ENCODE measurements around the gene NEURL4.
A peak's percentile ranks its signal among the peaks of the same experiment; 100 is the strongest.

NEURL4 gene

GRCh38 chr17:7308625-7309433 lies 20.3 kb downstream of the NEURL4 start:
- H3K36me3 ChIP-seq (ENCODE audit: control insufficient read depth, insufficient read depth, low read length, severe bottlenecking), result peaks cover 45% of the 10 kb centered on the region
- peak; percentile 94 for DNase-seq (ENCODE audit: low read depth)
- peaks cover 42% of the 10 kb centered on the region for H3K4me1 ChIP-seq (ENCODE audit: control insufficient read depth, insufficient read depth, low read length)
- H3K9ac ChIP-seq (ENCODE audit: low read length), result peak overlapping the region; percentile 96
- no peaks in the 10 kb centered on the region for H3K9me3 ChIP-seq (ENCODE audit: control insufficient read depth, low read length)
- H3K27me3 ChIP-seq (replicated peaks; ENCODE audit: control insufficient read depth, insufficient read depth, low read length), result no peaks in the 10 kb centered on the region
- H3K4me3 ChIP-seq (ENCODE audit: low read length), result peak overlapping the region; percentile 94

- H3K9ac ChIP-seq (ENCODE audit: low read length), result peak overlapping the region; percentile 96
- peak; percentile 68 for DNase-seq (ENCODE audit: low read depth)
- H3K4me1 ChIP-seq (ENCODE audit: control insufficient read depth, insufficient read depth, low read length), result peaks cover 33% of the 10 kb centered on the region
- no peaks in the 10 kb centered on the region for H3K9me3 ChIP-seq (ENCODE audit: control insufficient read depth, low read length)
- H3K4me3 ChIP-seq (ENCODE audit: low read length), result peak overlapping the region; percentile 94
- no peaks in the 10 kb centered on the region for H3K27me3 ChIP-seq (replicated peaks; ENCODE audit: control insufficient read depth, insufficient read depth, low read length)
- H3K36me3 ChIP-seq (ENCODE audit: control insufficient read depth, insufficient read depth, low read length, severe bottlenecking), result peaks cover 36% of the 10 kb centered on the region
Measured at GRCh38 chr17:7307686-7308624, 21.2 kb downstream of the NEURL4 start.

- H3K9me3 ChIP-seq (ENCODE audit: control insufficient read depth, low read length), result no peaks in the 10 kb centered on the region
- peak; percentile 100 for DNase-seq (ENCODE audit: low read depth)
- peaks cover 26% of the 10 kb centered on the region for H3K4me1 ChIP-seq (ENCODE audit: control insufficient read depth, insufficient read depth, low read length)
- peak within 1 kb of the TSS; percentile 96 for H3K9ac ChIP-seq (ENCODE audit: low read length)
- no peaks in the 10 kb centered on the region for H3K27me3 ChIP-seq (replicated peaks; ENCODE audit: control insufficient read depth, insufficient read depth, low read length)
- peaks cover 28% of the 10 kb centered on the region for H3K36me3 ChIP-seq (ENCODE audit: control insufficient read depth, insufficient read depth, low read length, severe bottlenecking)
- H3K4me3 ChIP-seq (ENCODE audit: low read length), result peak within 1 kb of the TSS; percentile 94
Measured at GRCh38 chr17:7306911-7307685, 22.0 kb downstream of the NEURL4 start, which contains the start of gene EIF5A. Gene EIF5A, plus strand, starts transcription at chr17:7307628. Its CDS starts 2,008 bp downstream, at chr17:7309636.

- DNase-seq (ENCODE audit: low read depth), result no peak
- no peak overlapping the region for H3K9ac ChIP-seq (ENCODE audit: low read length)
- no peak overlapping the region for H3K4me3 ChIP-seq (ENCODE audit: low read length)
Measured at GRCh38 chr17:7304179-7304578, 25.0 kb downstream of the NEURL4 start.

GRCh38 chr17:7296189-7296861 lies 32.8 kb downstream of the NEURL4 start:
- Histone ChIP-seq H3K27me3 (replicated peaks; ENCODE audit: control insufficient read depth, insufficient read depth, low read length) (peaks cover 25% of the 10 kb centered on the region), H3K4me1 (ENCODE audit: control insufficient read depth, insufficient read depth, low read length) (peaks cover 33% of the 10 kb centered on the region), H3K4me3 (ENCODE audit: low read length) (peak overlapping the region; percentile 19), H3K9ac (ENCODE audit: low read length) (peak overlapping the region; percentile 45), H3K36me3 (ENCODE audit: control insufficient read depth, insufficient read depth, low read length, severe bottlenecking) (no peaks in the 10 kb centered on the region), H3K9me3 (ENCODE audit: control insufficient read depth, low read length) (no peaks in the 10 kb centered on the region)
- peak; percentile 94 for DNase-seq (ENCODE audit: low read depth)

More at GRCh38 chr17:7304179-7304578, 25.0 kb downstream of the NEURL4 start:
- H3K4me1 ChIP-seq (ENCODE audit: control insufficient read depth, insufficient read depth, low read length), result peaks cover 2% of the 10 kb centered on the region
- H3K36me3 ChIP-seq (ENCODE audit: control insufficient read depth, insufficient read depth, low read length, severe bottlenecking), result peaks cover under 1% of the 10 kb centered on the region
- no peaks in the 10 kb centered on the region for H3K9me3 ChIP-seq (ENCODE audit: control insufficient read depth, low read length)
- H3K27me3 ChIP-seq (replicated peaks; ENCODE audit: control insufficient read depth, insufficient read depth, low read length), result peaks cover 5% of the 10 kb centered on the region

GRCh38 chr17:7295230-7296180 lies 33.6 kb downstream of the NEURL4 start:
- no peaks in the 10 kb centered on the region for H3K9me3 ChIP-seq (ENCODE audit: control insufficient read depth, low read length)
- no peak for DNase-seq (ENCODE audit: low read depth)
- H3K27me3 ChIP-seq (replicated peaks; ENCODE audit: control insufficient read depth, insufficient read depth, low read length), result peaks cover 27% of the 10 kb centered on the region

GRCh38 chr17:7294614-7295153 lies 34.5 kb downstream of the NEURL4 start, which contains the start of gene YBX2:
Gene YBX2, minus strand, starts transcription at chr17:7294639. Its CDS starts 139 bp downstream, at chr17:7294500.
- Histone ChIP-seq H3K9me3 (ENCODE audit: control insufficient read depth, low read length) (no peaks in the 10 kb centered on the region), H3K36me3 (ENCODE audit: control insufficient read depth, insufficient read depth, low read length, severe bottlenecking) (no peaks in the 10 kb centered on the region), H3K4me3 (ENCODE audit: low read length) (peak within 1 kb of the TSS; percentile 23), H3K4me1 (ENCODE audit: control insufficient read depth, insufficient read depth, low read length) (peaks cover 33% of the 10 kb centered on the region), H3K9ac (ENCODE audit: low read length) (no peak within 1 kb of the TSS), H3K27me3 (replicated peaks; ENCODE audit: control insufficient read depth, insufficient read depth, low read length) (peaks cover 24% of the 10 kb centered on the region)
- DNase-seq (ENCODE audit: low read depth), result peak; percentile 50

More at GRCh38 chr17:7295230-7296180, 33.6 kb downstream of the NEURL4 start:
- Histone ChIP-seq H3K4me1 (ENCODE audit: control insufficient read depth, insufficient read depth, low read length) (peaks cover 33% of the 10 kb centered on the region), H3K9ac (ENCODE audit: low read length) (peak overlapping the region; percentile 19), H3K4me3 (ENCODE audit: low read length) (peak overlapping the region; percentile 19), H3K36me3 (ENCODE audit: control insufficient read depth, insufficient read depth, low read length, severe bottlenecking) (no peaks in the 10 kb centered on the region)

- Histone ChIP-seq H3K9ac (ENCODE audit: low read length) (no peak overlapping the region), H3K36me3 (ENCODE audit: control insufficient read depth, insufficient read depth, low read length, severe bottlenecking) (no peaks in the 10 kb centered on the region), H3K4me1 (ENCODE audit: control insufficient read depth, insufficient read depth, low read length) (peaks cover 33% of the 10 kb centered on the region), H3K9me3 (ENCODE audit: control insufficient read depth, low read length) (no peaks in the 10 kb centered on the region), H3K4me3 (ENCODE audit: low read length) (no peak overlapping the region), H3K27me3 (replicated peaks; ENCODE audit: control insufficient read depth, insufficient read depth, low read length) (peaks cover 23% of the 10 kb centered on the region)
- DNase-seq (ENCODE audit: low read depth), result no peak
Measured at GRCh38 chr17:7293816-7294613, 35.1 kb downstream of the NEURL4 start.

GRCh38 chr17:7293159-7293558 lies 36.0 kb downstream of the NEURL4 start:
- Histone ChIP-seq H3K9me3 (ENCODE audit: control insufficient read depth, low read length) (no peaks in the 10 kb centered on the region), H3K9ac (ENCODE audit: low read length) (no peak overlapping the region), H3K27me3 (replicated peaks; ENCODE audit: control insufficient read depth, insufficient read depth, low read length) (peaks cover 25% of the 10 kb centered on the region), H3K4me1 (ENCODE audit: control insufficient read depth, insufficient read depth, low read length) (peaks cover 33% of the 10 kb centered on the region), H3K36me3 (ENCODE audit: control insufficient read depth, insufficient read depth, low read length, severe bottlenecking) (no peaks in the 10 kb centered on the region), H3K4me3 (ENCODE audit: low read length) (no peak overlapping the region)
- DNase-seq (ENCODE audit: low read depth), result no peak

All from adipocyte (in vitro differentiated cells).